ENCODE data around the gene OGG1. TPM values are rescaled to one million over a fixed set of nuclear protein-coding genes. Genes with fewer than 3 reads are reported as not detected.

OGG1 gene
- total and polyA plus RNA-seq, 9 of the 15 experiments (the other 6 are each of a cell fraction or from before 2014, with no cell fraction given): 6.6 to 33.0 (median 24.4) TPM

DNA sequence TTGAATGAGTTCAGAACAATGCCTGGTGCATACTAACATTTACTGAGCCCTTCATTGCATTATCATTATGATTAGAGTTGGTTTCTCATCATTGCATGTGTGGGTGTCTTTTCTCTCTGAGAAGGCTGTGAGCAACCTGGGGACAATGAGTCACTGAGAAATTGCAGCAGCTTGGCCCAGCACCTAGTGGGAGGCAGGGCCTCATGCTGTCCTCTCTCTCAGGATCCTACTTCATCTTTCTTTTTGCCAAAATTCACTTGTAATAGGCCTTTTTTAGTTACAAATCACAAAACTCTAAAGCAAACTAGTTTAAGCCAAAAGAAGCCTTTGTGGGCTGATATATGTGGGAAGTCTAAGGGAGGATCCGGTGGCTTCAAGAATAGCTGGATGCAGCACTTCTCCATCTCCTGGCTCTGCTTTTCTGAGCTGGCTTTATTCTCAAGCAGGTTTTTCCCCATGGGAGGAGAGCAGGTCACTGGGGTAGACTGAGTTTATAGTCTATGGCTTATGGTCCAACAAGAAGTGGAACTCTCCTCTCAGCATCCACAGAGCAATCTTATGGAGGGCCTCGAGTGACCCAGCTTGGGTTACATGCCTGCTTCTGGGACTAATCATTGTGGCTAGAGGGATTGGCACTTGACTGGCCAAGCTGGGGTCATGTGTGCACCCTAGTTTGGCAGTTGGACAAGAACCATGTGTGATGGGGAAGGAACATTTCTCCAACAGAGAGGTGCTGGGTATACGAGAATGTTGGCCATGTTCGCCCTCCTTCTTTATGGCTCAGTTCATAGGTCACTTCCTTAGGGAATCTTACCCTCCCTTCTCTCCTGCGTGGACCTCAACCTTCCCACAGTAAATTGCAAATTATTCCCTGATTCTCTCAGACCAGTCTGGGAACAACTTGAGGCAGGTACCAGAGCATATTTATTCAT is 28.7 kb downstream of the OGG1 start (continued):
- TF ChIP-seq, protein P1, sequence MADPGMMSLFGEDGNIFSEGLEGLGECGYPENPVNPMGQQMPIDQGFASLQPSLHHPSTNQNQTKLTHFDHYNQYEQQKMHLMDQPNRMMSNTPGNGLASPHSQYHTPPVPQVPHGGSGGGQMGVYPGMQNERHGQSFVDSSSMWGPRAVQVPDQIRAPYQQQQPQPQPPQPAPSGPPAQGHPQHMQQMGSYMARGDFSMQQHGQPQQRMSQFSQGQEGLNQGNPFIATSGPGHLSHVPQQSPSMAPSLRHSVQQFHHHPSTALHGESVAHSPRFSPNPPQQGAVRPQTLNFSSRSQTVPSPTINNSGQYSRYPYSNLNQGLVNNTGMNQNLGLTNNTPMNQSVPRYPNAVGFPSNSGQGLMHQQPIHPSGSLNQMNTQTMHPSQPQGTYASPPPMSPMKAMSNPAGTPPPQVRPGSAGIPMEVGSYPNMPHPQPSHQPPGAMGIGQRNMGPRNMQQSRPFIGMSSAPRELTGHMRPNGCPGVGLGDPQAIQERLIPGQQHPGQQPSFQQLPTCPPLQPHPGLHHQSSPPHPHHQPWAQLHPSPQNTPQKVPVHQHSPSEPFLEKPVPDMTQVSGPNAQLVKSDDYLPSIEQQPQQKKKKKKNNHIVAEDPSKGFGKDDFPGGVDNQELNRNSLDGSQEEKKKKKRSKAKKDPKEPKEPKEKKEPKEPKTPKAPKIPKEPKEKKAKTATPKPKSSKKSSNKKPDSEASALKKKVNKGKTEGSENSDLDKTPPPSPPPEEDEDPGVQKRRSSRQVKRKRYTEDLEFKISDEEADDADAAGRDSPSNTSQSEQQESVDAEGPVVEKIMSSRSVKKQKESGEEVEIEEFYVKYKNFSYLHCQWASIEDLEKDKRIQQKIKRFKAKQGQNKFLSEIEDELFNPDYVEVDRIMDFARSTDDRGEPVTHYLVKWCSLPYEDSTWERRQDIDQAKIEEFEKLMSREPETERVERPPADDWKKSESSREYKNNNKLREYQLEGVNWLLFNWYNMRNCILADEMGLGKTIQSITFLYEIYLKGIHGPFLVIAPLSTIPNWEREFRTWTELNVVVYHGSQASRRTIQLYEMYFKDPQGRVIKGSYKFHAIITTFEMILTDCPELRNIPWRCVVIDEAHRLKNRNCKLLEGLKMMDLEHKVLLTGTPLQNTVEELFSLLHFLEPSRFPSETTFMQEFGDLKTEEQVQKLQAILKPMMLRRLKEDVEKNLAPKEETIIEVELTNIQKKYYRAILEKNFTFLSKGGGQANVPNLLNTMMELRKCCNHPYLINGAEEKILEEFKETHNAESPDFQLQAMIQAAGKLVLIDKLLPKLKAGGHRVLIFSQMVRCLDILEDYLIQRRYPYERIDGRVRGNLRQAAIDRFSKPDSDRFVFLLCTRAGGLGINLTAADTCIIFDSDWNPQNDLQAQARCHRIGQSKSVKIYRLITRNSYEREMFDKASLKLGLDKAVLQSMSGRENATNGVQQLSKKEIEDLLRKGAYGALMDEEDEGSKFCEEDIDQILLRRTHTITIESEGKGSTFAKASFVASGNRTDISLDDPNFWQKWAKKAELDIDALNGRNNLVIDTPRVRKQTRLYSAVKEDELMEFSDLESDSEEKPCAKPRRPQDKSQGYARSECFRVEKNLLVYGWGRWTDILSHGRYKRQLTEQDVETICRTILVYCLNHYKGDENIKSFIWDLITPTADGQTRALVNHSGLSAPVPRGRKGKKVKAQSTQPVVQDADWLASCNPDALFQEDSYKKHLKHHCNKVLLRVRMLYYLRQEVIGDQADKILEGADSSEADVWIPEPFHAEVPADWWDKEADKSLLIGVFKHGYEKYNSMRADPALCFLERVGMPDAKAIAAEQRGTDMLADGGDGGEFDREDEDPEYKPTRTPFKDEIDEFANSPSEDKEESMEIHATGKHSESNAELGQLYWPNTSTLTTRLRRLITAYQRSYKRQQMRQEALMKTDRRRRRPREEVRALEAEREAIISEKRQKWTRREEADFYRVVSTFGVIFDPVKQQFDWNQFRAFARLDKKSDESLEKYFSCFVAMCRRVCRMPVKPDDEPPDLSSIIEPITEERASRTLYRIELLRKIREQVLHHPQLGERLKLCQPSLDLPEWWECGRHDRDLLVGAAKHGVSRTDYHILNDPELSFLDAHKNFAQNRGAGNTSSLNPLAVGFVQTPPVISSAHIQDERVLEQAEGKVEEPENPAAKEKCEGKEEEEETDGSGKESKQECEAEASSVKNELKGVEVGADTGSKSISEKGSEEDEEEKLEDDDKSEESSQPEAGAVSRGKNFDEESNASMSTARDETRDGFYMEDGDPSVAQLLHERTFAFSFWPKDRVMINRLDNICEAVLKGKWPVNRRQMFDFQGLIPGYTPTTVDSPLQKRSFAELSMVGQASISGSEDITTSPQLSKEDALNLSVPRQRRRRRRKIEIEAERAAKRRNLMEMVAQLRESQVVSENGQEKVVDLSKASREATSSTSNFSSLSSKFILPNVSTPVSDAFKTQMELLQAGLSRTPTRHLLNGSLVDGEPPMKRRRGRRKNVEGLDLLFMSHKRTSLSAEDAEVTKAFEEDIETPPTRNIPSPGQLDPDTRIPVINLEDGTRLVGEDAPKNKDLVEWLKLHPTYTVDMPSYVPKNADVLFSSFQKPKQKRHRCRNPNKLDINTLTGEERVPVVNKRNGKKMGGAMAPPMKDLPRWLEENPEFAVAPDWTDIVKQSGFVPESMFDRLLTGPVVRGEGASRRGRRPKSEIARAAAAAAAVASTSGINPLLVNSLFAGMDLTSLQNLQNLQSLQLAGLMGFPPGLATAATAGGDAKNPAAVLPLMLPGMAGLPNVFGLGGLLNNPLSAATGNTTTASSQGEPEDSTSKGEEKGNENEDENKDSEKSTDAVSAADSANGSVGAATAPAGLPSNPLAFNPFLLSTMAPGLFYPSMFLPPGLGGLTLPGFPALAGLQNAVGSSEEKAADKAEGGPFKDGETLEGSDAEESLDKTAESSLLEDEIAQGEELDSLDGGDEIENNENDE (IDR thresholded peaks at IDR 0.05; ENCODE audit: low read depth, low read length): no peak
- no peak for TF ChIP-seq TARDBP (IDR thresholded peaks at IDR 0.05)
- no peak for TF ChIP-seq ZNF165 (CRISPR knock-in tag; IDR thresholded peaks at IDR 0.05; ENCODE audit: borderline replicate concordance)
- TF ChIP-seq CEBPG (CRISPR knock-in tag; IDR thresholded peaks at IDR 0.05): peak; percentile 92
- TF ChIP-seq CEBPG (tag; conservative IDR thresholded peaks at IDR 0.05 in 1 of 2, IDR thresholded peaks at IDR 0.05 in 1 of 2): peak in 1 of 2 experiments; percentile 90; a peak in 2 of 4 replicates
- TF ChIP-seq KLF10 (CRISPR knock-in tag; IDR thresholded peaks at IDR 0.05): no peak
- TF ChIP-seq SOX6 (IDR thresholded peaks at IDR 0.05): 0 out of 2 replicates have a peak, but pooled peaks have one; percentile 11
- TF ChIP-seq FOSL1 (tag; conservative IDR thresholded peaks at IDR 0.05): peak; percentile 85
- no peak for TF ChIP-seq ZNF146 (CRISPR knock-in tag; IDR thresholded peaks at IDR 0.05; ENCODE audit: unreplicated experiment)
- TF ChIP-seq MAFG (tag; conservative IDR thresholded peaks at IDR 0.05): no peak
- peak; percentile 63; the same call in 1 of the 2 replicates for TF ChIP-seq ZNF175 (CRISPR knock-in tag; IDR thresholded peaks at IDR 0.05; ENCODE audit: low read depth)
- TF ChIP-seq TRIM24 (IDR thresholded peaks at IDR 0.05): peak in 1 of 2 experiments; percentile 13; a peak in 1 of 4 replicates
- TF ChIP-seq SMAD2 (IDR thresholded peaks at IDR 0.05; ENCODE audit: low read depth, low read length): no peak
- no peak for TF ChIP-seq ARHGAP35 (IDR thresholded peaks at IDR 0.05; ENCODE audit: partially characterized antibody)
- no peak for TF ChIP-seq SAFB (IDR thresholded peaks at IDR 0.05; ENCODE audit: borderline replicate concordance, low read depth, low read length)
